ENCODE measurements around the gene PLEKHM3. TPM values are rescaled to one million over a fixed set of nuclear protein-coding genes. Genes with fewer than 3 reads are reported as not detected.
A peak's percentile ranks its signal among the peaks of the same experiment; 100 is the strongest.

Gene PLEKHM3
- total RNA-seq, 1 donor from 2014 or later = 2.5 TPM

DNA sequence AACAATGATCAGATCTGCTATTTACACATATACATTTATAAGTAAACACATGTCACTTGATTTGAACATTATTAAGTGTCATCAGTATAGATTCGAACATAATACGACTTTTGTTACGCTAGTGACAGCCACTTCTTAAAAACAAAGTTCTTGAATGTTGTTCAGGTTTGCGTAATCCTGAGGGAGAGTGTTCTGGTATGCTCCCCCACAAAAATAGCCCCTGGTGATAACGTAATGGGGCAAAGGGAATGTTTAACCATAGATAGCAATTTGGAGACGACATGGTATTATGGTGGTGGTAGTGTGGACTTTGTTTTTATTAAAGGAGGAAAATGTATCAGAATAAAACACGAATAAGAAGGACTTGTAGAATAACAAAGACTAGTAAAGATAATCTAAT lies 90.6 kb downstream of the PLEKHM3 start:
- no peak for DNase-seq (ENCODE audit: low read depth)
- TF ChIP-seq, protein P1, sequence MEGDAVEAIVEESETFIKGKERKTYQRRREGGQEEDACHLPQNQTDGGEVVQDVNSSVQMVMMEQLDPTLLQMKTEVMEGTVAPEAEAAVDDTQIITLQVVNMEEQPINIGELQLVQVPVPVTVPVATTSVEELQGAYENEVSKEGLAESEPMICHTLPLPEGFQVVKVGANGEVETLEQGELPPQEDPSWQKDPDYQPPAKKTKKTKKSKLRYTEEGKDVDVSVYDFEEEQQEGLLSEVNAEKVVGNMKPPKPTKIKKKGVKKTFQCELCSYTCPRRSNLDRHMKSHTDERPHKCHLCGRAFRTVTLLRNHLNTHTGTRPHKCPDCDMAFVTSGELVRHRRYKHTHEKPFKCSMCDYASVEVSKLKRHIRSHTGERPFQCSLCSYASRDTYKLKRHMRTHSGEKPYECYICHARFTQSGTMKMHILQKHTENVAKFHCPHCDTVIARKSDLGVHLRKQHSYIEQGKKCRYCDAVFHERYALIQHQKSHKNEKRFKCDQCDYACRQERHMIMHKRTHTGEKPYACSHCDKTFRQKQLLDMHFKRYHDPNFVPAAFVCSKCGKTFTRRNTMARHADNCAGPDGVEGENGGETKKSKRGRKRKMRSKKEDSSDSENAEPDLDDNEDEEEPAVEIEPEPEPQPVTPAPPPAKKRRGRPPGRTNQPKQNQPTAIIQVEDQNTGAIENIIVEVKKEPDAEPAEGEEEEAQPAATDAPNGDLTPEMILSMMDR (conservative IDR thresholded peaks at IDR 0.05; ENCODE audit: low read depth, low read length) = no peak
- H3K4me3 ChIP-seq (ENCODE audit: low read depth, low read length) = no peak overlapping the region

DNA sequence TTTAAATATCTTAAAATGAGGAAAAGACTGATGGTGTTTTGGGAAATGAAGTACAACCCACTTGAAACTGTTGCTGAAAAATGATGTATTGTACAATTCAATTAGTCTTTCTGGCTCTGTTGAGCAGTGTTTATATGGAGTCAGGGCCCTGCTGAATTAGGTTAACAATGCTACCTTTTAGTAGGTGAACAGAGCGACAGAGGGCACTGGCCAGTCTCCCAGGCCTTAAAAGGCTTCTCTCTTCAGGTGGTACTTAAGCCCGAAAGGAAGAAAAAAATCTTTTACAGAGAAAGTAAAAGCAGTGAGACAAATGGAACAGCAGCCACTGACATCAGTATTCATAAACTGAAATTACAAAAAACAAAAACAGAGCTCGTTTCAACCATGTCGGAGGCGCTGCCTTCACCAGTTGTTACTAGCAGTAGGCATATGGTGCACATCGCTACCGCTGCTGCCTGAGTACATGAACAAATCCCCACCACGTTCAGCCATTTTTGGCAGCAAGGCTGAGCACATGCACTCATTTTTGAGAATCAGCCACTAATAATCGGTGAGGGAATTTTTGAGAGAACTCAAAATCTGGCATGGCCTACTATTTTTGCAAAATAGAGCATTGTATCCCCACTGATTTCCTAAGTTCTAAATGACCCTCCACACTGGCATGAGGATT lies 91.8 kb downstream of the PLEKHM3 start:
- TF ChIP-seq, protein P1 (conservative IDR thresholded peaks at IDR 0.05; ENCODE audit: low read depth, low read length) = no peak
- DNase-seq (ENCODE audit: low read depth) = no peak
- H3K4me3 ChIP-seq (ENCODE audit: low read depth, low read length) = no peak overlapping the region

DNA sequence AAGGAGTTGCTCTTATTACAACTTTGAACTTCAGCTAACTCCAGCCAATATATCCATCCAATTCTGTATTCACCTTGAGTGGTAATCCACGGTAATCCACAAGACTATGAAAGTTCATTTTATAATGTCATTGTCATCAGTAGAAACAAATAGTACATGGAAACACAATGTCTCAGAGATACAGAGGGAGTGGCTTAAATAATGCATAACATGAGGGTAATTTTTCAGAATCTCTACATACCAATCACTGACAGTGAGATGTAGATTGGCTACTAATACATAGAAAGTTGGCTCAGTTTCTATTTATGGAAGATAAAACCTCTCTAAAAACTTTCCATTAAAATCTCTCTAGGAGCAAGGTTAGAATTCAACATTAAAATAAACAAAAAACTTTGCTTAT lies 93.2 kb downstream of the PLEKHM3 start:
- no peak for DNase-seq (ENCODE audit: low read depth)
- no peak overlapping the region for H3K4me3 ChIP-seq (ENCODE audit: low read depth, low read length)
- TF ChIP-seq, protein P1 (conservative IDR thresholded peaks at IDR 0.05; ENCODE audit: low read depth, low read length) = no peak

DNA sequence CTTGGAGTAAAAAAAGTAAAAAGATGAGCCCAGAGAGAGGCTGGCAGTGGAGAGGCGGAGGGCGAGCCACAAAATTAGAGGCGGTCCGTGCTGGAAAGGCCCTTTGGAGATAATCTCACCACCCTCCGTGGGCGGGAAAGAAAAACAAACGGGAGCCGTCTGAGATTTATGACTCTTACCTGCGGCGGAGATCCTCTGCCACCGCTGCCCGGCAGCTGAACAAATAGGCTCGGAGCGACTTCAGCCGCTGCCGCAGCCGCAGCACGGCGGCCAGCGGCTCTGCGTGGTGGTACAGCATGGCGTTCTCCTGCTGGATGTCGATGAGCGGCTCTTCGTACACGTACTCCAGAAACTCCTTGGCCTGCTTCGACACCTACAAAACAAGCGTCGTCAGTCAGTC lies 94.6 kb downstream of the PLEKHM3 start:
- DNase-seq (ENCODE audit: low read depth) = no peak
- TF ChIP-seq, protein P1 (conservative IDR thresholded peaks at IDR 0.05; ENCODE audit: low read depth, low read length) = no peak
- H3K4me3 ChIP-seq (ENCODE audit: low read depth, low read length) = peak overlapping the region; percentile 36

DNA sequence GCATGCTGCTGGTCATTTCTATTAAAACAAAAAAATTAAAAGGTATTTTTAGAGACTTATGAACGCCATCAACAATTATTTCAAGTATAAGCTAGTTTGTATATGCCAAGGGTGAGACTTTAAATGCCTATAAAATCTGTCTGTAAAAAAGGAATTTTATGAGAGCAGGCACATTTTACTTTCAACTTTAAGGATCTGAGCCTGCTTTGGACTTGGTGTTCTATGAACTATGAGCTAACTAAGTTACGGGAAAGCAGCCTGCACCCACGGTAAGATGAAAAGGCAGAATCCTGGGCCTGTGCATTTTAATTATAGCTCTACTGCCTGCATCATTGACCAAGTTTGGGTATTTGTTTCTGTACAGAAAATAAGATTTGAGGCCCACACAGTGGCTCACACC lies 95.4 kb downstream of the PLEKHM3 start:
- H3K4me3 ChIP-seq (ENCODE audit: low read depth, low read length) = no peak overlapping the region
- TF ChIP-seq, protein P1 (conservative IDR thresholded peaks at IDR 0.05; ENCODE audit: low read depth, low read length) = no peak
- DNase-seq (ENCODE audit: low read depth) = no peak

DNA sequence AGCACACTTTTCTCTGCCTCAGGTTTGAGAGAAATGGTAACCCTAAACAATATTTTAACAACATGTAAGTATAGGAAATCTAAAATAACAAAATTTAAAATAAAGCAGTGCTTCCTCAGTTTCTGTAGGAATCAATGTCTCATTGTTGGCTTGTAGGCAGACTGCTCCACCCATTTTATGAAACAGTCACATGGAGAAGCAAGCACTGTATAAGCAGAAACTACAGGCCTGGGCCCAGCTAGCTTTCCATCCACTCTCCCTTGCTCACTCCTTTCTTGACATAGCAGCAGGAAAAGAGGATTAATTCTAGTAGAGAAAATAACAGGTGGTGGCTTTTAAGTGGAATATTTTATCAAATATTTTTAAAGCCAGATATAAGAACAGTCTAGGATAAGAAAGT lies 97.2 kb downstream of the PLEKHM3 start:
- TF ChIP-seq, protein P1 (conservative IDR thresholded peaks at IDR 0.05; ENCODE audit: low read depth, low read length) = no peak
- DNase-seq (ENCODE audit: low read depth) = no peak
- H3K4me3 ChIP-seq (ENCODE audit: low read depth, low read length) = no peak overlapping the region

DNA sequence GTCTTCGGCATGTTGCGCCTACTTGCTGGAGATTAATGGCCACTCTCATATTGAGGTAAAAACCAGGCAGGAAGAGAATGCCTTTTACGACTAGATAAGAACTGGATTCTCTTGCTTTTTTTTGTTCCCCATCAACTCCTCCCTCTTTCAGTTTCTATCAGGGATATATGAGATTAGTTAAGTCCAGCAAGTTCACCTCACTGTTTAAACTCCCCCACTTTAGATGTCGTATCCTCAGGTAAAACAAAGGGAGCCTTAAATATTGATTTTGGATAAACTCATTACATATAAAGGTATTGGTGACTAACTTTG lies 98.4 kb downstream of the PLEKHM3 start:
- H3K4me3 ChIP-seq (ENCODE audit: low read depth, low read length) = no peak overlapping the region
- DNase-seq (ENCODE audit: low read depth) = no peak
- TF ChIP-seq, protein P1 (conservative IDR thresholded peaks at IDR 0.05; ENCODE audit: low read depth, low read length) = no peak
